HepG2 (cell line): Measurements from ENCODE around the gene MLYCD. TPM values are rescaled to one million over a fixed set of nuclear protein-coding genes. Genes with fewer than 3 reads are reported as not detected.

Experiments used
- BCLAF1 ChIP-seq: fragments of 450-650 bp; IDR thresholded peaks from 2 replicates; pipeline ENCODE4 v1.6.1; 2017; ENCODE audit warnings: mild to moderate bottlenecking
- FLYWCH1 ChIP-seq: sonication (generic); formaldehyde crosslinking; IDR thresholded peaks from 2 replicates; pipeline ENCODE4 v1.8.1; 2023; ENCODE audit warnings: mild to moderate bottlenecking, missing genetic modification reagents
- HMG20B ChIP-seq: conservative IDR thresholded peaks from 2 replicates; pipeline ENCODE4 v1.6.1; 2016; ENCODE audit warnings: missing genetic modification reagents, missing compliant biosample characterization
- HNRNPL ChIP-seq: fragments of 200-400 bp; formaldehyde crosslinking; IDR thresholded peaks from 2 replicates; pipeline ENCODE4 v1.6.1; 2017; ENCODE audit warnings: mild to moderate bottlenecking, low read depth, low read length
- HOXA7 ChIP-seq: sonication (generic); formaldehyde crosslinking; IDR thresholded peaks from 2 replicates; pipeline ENCODE4 v1.8.1; 2022; ENCODE audit warnings: mild to moderate bottlenecking, missing genetic modification reagents, moderate library complexity
- MED1 ChIP-seq: sonication (generic); formaldehyde crosslinking; IDR thresholded peaks from 2 replicates; pipeline ENCODE4 v1.4.0; 2020; ENCODE audit warnings: missing genetic modification reagents
- MED13 ChIP-seq: sonication (generic); formaldehyde crosslinking; IDR thresholded peaks from 2 replicates; pipeline ENCODE4 v1.5.0; 2020; ENCODE audit warnings: missing genetic modification reagents
- PCBP1 ChIP-seq: fragments of 200-400 bp; formaldehyde crosslinking; IDR thresholded peaks from 2 replicates; pipeline ENCODE4 v1.6.1; 2017; ENCODE audit warnings: mild to moderate bottlenecking, low read depth, low read length, borderline replicate concordance
- SALL1 ChIP-seq: sonication (generic); formaldehyde crosslinking; IDR thresholded peaks from 2 replicates; pipeline ENCODE4 v1.8.0; 2022; ENCODE audit warnings: mild to moderate bottlenecking, missing genetic modification reagents
- SIX1 ChIP-seq: sonication (generic); formaldehyde crosslinking; IDR thresholded peaks from 2 replicates; pipeline ENCODE4 v1.4.0; 2020; ENCODE audit warnings: missing genetic modification reagents, borderline replicate concordance
- SMARCE1 ChIP-seq: fragments of 450-650 bp; IDR thresholded peaks from 2 replicates; pipeline ENCODE4 v1.6.1; 2017; ENCODE audit warnings: borderline replicate concordance
- TCF7 ChIP-seq: sonication (generic); IDR thresholded peaks from 2 replicates; pipeline ENCODE4 v1.6.1; 2016; ENCODE audit warnings: antibody characterized with exemption, low read depth
- TFAP4 ChIP-seq: sonication (generic); IDR thresholded peaks from 2 replicates; pipeline ENCODE4 v1.6.1; 2016; ENCODE audit warnings: low read depth, borderline replicate concordance
- TRIM22 ChIP-seq: fragments of 450-650 bp; IDR thresholded peaks from 2 replicates; pipeline ENCODE4 v1.6.1; 2017
- YEATS2 ChIP-seq: sonication (generic); formaldehyde crosslinking; IDR thresholded peaks from 2 replicates; pipeline ENCODE4 v1.4.0; 2020; ENCODE audit warnings: missing genetic modification reagents, borderline replicate concordance
- ZFP62 ChIP-seq: sonication (generic); formaldehyde crosslinking; IDR thresholded peaks from 2 replicates; pipeline ENCODE4 v1.4.0; 2020; ENCODE audit warnings: missing genetic modification reagents
- ZNF12 ChIP-seq: sonication (generic); formaldehyde crosslinking; IDR thresholded peaks from 2 replicates; pipeline ENCODE4 v1.5.0; 2020; ENCODE audit warnings: missing genetic modification reagents
- ZNF280B ChIP-seq: sonication (generic); formaldehyde crosslinking; IDR thresholded peaks from 2 replicates; pipeline ENCODE4 v1.5.0; 2020; ENCODE audit warnings: missing genetic modification reagents, mild to moderate bottlenecking, borderline replicate concordance
- ZNF382 ChIP-seq: sonication (generic); formaldehyde crosslinking; IDR thresholded peaks from 2 replicates; pipeline ENCODE4 v1.5.0; 2020; ENCODE audit warnings: missing genetic modification reagents, mild to moderate bottlenecking, borderline replicate concordance
- ZNF432 ChIP-seq: sonication (generic); formaldehyde crosslinking; IDR thresholded peaks from 2 replicates; pipeline ENCODE4 v1.5.0; 2020; ENCODE audit warnings: missing genetic modification reagents, mild to moderate bottlenecking, borderline replicate concordance
- ZNF484 ChIP-seq: sonication (generic); formaldehyde crosslinking; IDR thresholded peaks from 2 replicates; pipeline ENCODE4 v1.5.1; 2020; ENCODE audit warnings: mild to moderate bottlenecking, low read depth, missing genetic modification reagents, borderline replicate concordance
- ZNF674 ChIP-seq: sonication (generic); formaldehyde crosslinking; IDR thresholded peaks from 2 replicates; pipeline ENCODE4 v1.5.0; 2020; ENCODE audit warnings: low read depth, mild to moderate bottlenecking, missing genetic modification reagents
- ZNF678 ChIP-seq: sonication (generic); formaldehyde crosslinking; IDR thresholded peaks from 2 replicates; pipeline ENCODE4 v1.4.0; 2020; ENCODE audit warnings: mild to moderate bottlenecking, missing genetic modification reagents
- ZNF761 ChIP-seq: sonication (generic); formaldehyde crosslinking; conservative IDR thresholded peaks from 2 replicates; pipeline ENCODE4 v1.4.0; 2020; ENCODE audit warnings: mild to moderate bottlenecking, missing genetic modification reagents
- polyA plus RNA-seq, 8 experiments: library from polyadenylated mRNA; depleted of rRNA in 3 of 8; stranded (reverse) in 7 of 8; unstranded in 1 of 8; fragments of >200 nt; fragmentation: Illumina TruSeq in 4 of 8; extraction: Trizol in 4 of 8; gene quantifications; 2 replicates each; pipeline versions ENCODE4 v1.2.1 to v1.2.3, GENCODE V29; 2011 to 2016; ENCODE audit warnings: low read depth in 4 of 8, missing spikeins in 1 of 8, mixed read lengths in 1 of 8; ENCODE audit not compliant: insufficient read depth in 1 of 8
- total RNA-seq, 5 experiments: library from RNA; depleted of rRNA; stranded (reverse); fragments of >200 nt; fragmentation: Illumina TruSeq; extraction: Trizol; gene quantifications; 2 replicates each; pipeline ENCODE4 v1.2.3, GENCODE V29; 2016; ENCODE audit warnings: low read depth in 1 of 5

Gene MLYCD
- total and polyA plus RNA-seq, 2 of the 13 experiments (the other 11 are each of a cell fraction or from before 2014, with no cell fraction given): 1.8 to 4.0 TPM

- no peak for TF ChIP-seq BCLAF1
- peak; percentile 75; the same call in 1 of the 2 replicates for TF ChIP-seq YEATS2 (CRISPR knock-in tag)
- peak; percentile 62 for TF ChIP-seq ZNF761 (CRISPR knock-in tag)
- peak; percentile 65; the same call in 1 of the 2 replicates for TF ChIP-seq MED13 (CRISPR knock-in tag)
- TF ChIP-seq PCBP1: peak; percentile 61; the same call in 1 of the 2 replicates
- TF ChIP-seq TRIM22: no peak
- no peak for TF ChIP-seq FLYWCH1
- TF ChIP-seq ZFP62 (CRISPR knock-in tag): no peak
- TF ChIP-seq SIX1 (CRISPR knock-in tag): no peak
- no peak for TF ChIP-seq ZNF678 (CRISPR knock-in tag)
- TF ChIP-seq ZNF382: no peak
- no peak for TF ChIP-seq ZNF674 (CRISPR knock-in tag)
- peak; percentile 84; the same call in 1 of the 2 replicates for TF ChIP-seq ZNF280B
- no peak for TF ChIP-seq HMG20B
- peak; percentile 99 for TF ChIP-seq TFAP4
- peak; percentile 89 for TF ChIP-seq HNRNPL
- TF ChIP-seq MED1 (CRISPR knock-in tag): peak; percentile 76
- TF ChIP-seq ZNF484 (CRISPR knock-in tag): no peak
- TF ChIP-seq ZNF12: peak; percentile 8; the same call in 1 of the 2 replicates
- TF ChIP-seq SMARCE1: no peak
- TF ChIP-seq SALL1 (CRISPR knock-in tag): peak; percentile 46; the same call in 1 of the 2 replicates
- no peak for TF ChIP-seq TCF7
- TF ChIP-seq ZNF432: no peak
- no peak for TF ChIP-seq HOXA7 (CRISPR knock-in tag)
Observed at GRCh38 chr16:83952940-83953795, 54.3 kb downstream of the MLYCD start, which contains the start of gene OSGIN1 (continued).
